ENCODE results near the gene DYNLRB1.

Gene DYNLRB1

DNA sequence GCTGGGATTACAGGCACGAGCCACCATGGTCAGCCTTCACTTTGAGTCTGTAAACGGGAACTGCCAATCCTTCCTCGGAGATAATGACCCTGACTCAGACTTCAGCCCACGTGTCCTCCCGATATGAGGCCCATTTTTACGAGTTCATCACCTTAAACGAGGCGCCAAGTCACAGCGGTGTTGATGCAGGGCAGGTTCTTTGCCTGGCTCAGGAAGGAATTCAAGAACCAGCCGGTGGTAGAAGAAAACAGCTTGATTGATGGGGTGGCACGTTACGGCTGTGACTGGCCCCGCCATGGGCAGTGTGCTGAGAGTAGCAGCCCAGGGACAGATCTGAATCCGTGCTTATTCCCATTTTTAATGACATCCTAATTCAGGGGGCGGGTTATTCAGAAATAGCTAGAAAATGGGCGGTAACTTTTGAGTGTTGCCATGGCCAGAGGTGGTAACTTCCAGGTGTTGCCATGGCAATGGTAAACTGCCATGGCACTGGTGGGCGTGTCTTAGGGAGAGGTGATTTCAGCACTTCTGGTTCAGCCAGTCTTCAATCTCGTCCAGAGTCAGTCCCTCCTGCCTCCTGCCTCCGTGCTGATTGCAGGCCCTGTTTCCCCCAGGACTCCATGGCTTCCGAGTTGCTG is 33.2 kb downstream of the DYNLRB1 start:
- Histone ChIP-seq H3K4me3 (ENCODE audit: low read depth in 1 of 2, low read length in 2 of 2) (no peak overlapping the region), H3K27ac (ENCODE audit: low read depth, low read length) (no peak overlapping the region), H3K4me1 (ENCODE audit: control insufficient read depth in 1 of 2, insufficient read depth in 2 of 2, low read length in 2 of 2) (peaks cover 3 to 22% of the 10 kb centered on the region in 2 donors), H3K27me3 (ENCODE audit: control insufficient read depth in 1 of 2, insufficient read depth in 2 of 2, low read length in 2 of 2) (no peaks in the 10 kb centered on the region), H3K36me3 (ENCODE audit: control insufficient read depth in 1 of 2, insufficient read depth in 2 of 2, low read length in 2 of 2) (peaks cover 0 to 6% of the 10 kb centered on the region in 2 donors), H3K9ac (ENCODE audit: low read depth in 1 of 2, low read length in 2 of 2) (no peak overlapping the region), H3K9me3 (ENCODE audit: control insufficient read depth in 1 of 2, low read length in 2 of 2) (no peaks in the 10 kb centered on the region)

DNA sequence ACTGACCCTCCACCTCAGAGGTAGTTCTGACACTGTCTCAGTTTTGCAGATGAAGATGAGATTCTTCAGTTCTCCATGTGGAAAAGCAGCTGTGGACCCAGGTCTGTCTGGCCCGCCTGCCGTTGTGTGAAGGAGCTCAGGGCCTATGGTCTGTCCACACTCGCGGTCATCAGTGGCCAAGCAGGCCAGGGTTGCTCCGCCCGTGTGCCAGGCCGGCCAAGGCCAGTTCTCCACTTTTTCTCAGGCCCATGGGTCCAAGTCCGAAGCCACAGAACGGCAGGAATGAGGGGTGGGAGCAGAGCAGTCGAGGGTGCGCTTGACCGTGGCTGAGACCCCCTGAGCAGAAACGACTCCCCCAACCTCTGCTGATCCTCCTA is 33.7 kb downstream of the DYNLRB1 start:
- Histone ChIP-seq H3K27me3 (ENCODE audit: control insufficient read depth in 1 of 2, insufficient read depth in 2 of 2, low read length in 2 of 2) (no peaks in the 10 kb centered on the region), H3K36me3 (ENCODE audit: control insufficient read depth in 1 of 2, insufficient read depth in 2 of 2, low read length in 2 of 2) (peaks cover 0 to 6% of the 10 kb centered on the region in 2 donors), H3K9ac (ENCODE audit: low read depth in 1 of 2, low read length in 2 of 2) (no peak overlapping the region), H3K4me1 (ENCODE audit: control insufficient read depth in 1 of 2, insufficient read depth in 2 of 2, low read length in 2 of 2) (peaks cover 3 to 18% of the 10 kb centered on the region in 2 donors), H3K4me3 (ENCODE audit: low read depth in 1 of 2, low read length in 2 of 2) (no peak overlapping the region), H3K27ac (ENCODE audit: low read depth, low read length) (no peak overlapping the region), H3K9me3 (ENCODE audit: control insufficient read depth in 1 of 2, low read length in 2 of 2) (no peaks in the 10 kb centered on the region)

DNA sequence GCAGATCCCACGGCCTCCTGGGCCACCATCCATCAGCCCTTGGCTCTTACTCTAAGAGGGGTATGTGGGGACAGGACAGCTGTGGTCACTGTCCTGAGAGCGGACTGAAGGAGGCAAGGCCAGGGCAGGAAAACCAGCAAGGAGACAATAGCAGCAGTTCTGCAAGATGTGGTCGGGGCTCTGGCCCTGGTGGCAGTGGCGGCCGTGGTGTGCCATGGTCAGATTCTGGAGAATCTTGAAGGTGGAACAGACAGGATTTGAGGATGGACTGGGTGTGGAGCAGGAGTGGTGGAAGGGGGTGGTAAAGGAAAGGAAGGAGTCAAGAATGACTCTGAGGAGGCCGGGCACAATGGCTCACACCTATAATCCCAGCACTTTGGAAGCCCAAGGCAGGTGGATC is 36.3 kb downstream of the DYNLRB1 start:
- no peaks in the 10 kb centered on the region for H3K9me3 ChIP-seq (ENCODE audit: control insufficient read depth in 1 of 2, low read length in 2 of 2)
- peaks cover 0 to 6% of the 10 kb centered on the region in 2 donors for H3K36me3 ChIP-seq (ENCODE audit: control insufficient read depth in 1 of 2, insufficient read depth in 2 of 2, low read length in 2 of 2)
- no peak overlapping the region for H3K4me3 ChIP-seq (ENCODE audit: low read depth in 1 of 2, low read length in 2 of 2)
- H3K4me1 ChIP-seq (ENCODE audit: control insufficient read depth in 1 of 2, insufficient read depth in 2 of 2, low read length in 2 of 2) = peaks cover 4 to 15% of the 10 kb centered on the region in 2 donors
- no peak overlapping the region for H3K27ac ChIP-seq (ENCODE audit: low read depth, low read length)
- no peak overlapping the region for H3K9ac ChIP-seq (ENCODE audit: low read depth in 1 of 2, low read length in 2 of 2)
- no peaks in the 10 kb centered on the region for H3K27me3 ChIP-seq (ENCODE audit: control insufficient read depth in 1 of 2, insufficient read depth in 2 of 2, low read length in 2 of 2)

DNA sequence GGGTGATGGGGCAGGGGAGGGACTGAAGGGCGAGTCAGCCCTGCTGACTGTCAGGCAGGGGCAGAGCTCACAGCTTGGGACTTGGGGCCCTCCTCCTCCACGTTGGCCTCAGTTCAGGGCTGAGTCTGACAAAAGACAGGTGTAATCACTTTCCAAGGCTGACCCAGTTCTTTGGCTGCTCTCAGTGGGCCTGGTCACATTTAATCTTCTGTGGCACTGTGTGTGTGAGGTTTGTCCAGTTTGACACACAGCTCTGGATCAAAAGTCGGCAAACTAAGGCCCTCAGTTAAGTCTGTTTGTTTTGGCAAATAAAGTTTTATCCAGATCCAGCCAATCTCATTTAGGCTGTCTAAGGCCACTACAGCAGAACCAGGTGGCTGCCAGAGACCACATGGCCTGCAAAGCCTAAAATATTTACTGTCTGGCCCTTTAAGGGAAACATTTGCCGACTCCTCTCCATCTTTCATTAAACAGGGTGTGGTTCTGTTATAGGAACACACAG is 37.2 kb downstream of the DYNLRB1 start:
- no peak overlapping the region for H3K27ac ChIP-seq (ENCODE audit: low read depth, low read length)
- H3K9ac ChIP-seq (ENCODE audit: low read depth in 1 of 2, low read length in 2 of 2) = no peak overlapping the region
- no peaks in the 10 kb centered on the region for H3K27me3 ChIP-seq (ENCODE audit: control insufficient read depth in 1 of 2, insufficient read depth in 2 of 2, low read length in 2 of 2)
- peaks cover 0 to 6% of the 10 kb centered on the region in 2 donors for H3K36me3 ChIP-seq (ENCODE audit: control insufficient read depth in 1 of 2, insufficient read depth in 2 of 2, low read length in 2 of 2)
- H3K4me1 ChIP-seq (ENCODE audit: control insufficient read depth in 1 of 2, insufficient read depth in 2 of 2, low read length in 2 of 2) = peaks cover 3 to 7% of the 10 kb centered on the region in 2 donors
- H3K9me3 ChIP-seq (ENCODE audit: control insufficient read depth in 1 of 2, low read length in 2 of 2) = no peaks in the 10 kb centered on the region
- H3K4me3 ChIP-seq (ENCODE audit: low read depth in 1 of 2, low read length in 2 of 2) = no peak overlapping the region

DNA sequence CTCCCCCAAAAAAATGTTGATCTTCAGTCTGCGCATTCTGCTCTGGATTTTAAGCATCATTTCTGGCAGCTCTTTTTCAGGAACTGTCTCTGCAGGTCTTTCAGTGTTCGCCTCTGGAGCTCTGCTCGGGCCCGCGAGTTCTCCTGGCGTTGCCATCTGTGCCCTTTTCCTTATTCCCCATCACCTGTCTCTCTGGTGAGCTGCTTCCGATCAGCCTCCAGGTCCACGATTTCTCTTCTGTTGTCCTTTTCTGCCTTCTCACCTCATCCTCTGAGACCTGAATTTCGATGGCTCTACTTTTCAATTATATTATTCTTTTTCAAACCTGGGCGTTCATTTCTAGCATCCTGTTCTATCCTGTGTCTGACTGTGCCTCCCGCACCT is 41.7 kb downstream of the DYNLRB1 start:
- peaks cover 0 to 6% of the 10 kb centered on the region in 2 donors for H3K36me3 ChIP-seq (ENCODE audit: control insufficient read depth in 1 of 2, insufficient read depth in 2 of 2, low read length in 2 of 2)
- H3K9ac ChIP-seq (ENCODE audit: low read depth in 1 of 2, low read length in 2 of 2) = peak overlapping the region; percentile 75 to 89
- H3K4me1 ChIP-seq (ENCODE audit: control insufficient read depth in 1 of 2, insufficient read depth in 2 of 2, low read length in 2 of 2) = peaks cover 3 to 7% of the 10 kb centered on the region in 2 donors
- H3K9me3 ChIP-seq (ENCODE audit: control insufficient read depth in 1 of 2, low read length in 2 of 2) = no peaks in the 10 kb centered on the region
- peak overlapping the region; percentile 78 for H3K27ac ChIP-seq (ENCODE audit: low read depth, low read length)
- H3K27me3 ChIP-seq (ENCODE audit: control insufficient read depth in 1 of 2, insufficient read depth in 2 of 2, low read length in 2 of 2) = no peaks in the 10 kb centered on the region
- peak overlapping the region; percentile 76 to 86 for H3K4me3 ChIP-seq (ENCODE audit: low read depth in 1 of 2, low read length in 2 of 2)

DNA sequence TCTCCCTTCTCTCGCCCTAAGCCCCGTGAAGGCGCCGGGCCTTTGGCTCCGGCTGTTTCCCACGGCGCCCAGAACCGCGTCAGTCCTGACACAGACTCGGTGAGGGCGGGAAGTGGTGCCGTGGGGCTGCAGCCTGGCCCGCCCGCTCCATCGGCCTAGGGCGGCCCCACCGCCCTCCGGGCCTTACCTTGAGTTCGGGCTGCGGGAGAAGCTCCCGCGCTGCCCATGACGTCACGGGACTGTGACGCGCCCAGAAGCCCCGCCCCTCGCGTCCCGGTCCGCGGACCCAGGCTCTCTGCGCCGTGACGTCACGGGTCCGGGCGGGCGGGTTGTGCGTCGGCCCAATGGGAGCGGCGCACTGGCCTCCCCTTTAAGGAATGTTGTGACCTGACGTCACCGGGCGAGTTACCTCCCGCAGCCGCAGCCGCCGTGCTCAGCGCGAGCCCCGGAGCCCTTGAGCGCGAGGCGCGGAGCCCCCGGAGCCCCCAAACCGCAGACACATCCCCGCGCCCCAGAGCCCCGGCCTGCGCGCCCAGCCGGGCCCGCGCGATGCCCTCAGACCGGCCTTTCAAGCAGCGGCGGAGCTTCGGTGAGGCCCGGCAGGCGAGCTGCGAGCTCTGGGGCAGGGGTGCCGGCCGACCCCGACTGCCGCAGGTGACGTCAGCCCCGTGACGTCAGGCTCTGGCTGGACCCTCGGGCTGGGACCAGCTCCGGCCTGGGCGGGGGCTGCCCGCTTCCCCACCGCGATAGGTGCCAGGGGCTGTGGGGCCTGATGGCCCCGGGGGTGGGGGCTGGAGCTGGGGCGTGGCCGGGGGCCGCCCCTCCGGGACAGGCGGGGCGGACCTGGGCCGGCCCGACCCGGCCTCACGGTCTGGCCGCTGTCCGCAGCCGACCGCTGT is 42.3 kb downstream of the DYNLRB1 start, which contains the start of gene MAP1LC3A:
TSS of gene MAP1LC3A (plus strand) at position 399 of the 899 bp plus-strand sequence. CDS start at position 550, 151 bp downstream.
- H3K36me3 ChIP-seq (ENCODE audit: control insufficient read depth in 1 of 2, insufficient read depth in 2 of 2, low read length in 2 of 2) = peaks cover 0 to 6% of the 10 kb centered on the region in 2 donors
- H3K9ac ChIP-seq (ENCODE audit: low read depth in 1 of 2, low read length in 2 of 2) = peak within 1 kb of the TSS; percentile 75 to 89
- H3K27me3 ChIP-seq (ENCODE audit: control insufficient read depth in 1 of 2, insufficient read depth in 2 of 2, low read length in 2 of 2) = no peaks in the 10 kb centered on the region
- H3K4me3 ChIP-seq (ENCODE audit: low read depth in 1 of 2, low read length in 2 of 2) = peak within 1 kb of the TSS; percentile 76 to 86
- H3K9me3 ChIP-seq (ENCODE audit: control insufficient read depth in 1 of 2, low read length in 2 of 2) = no peaks in the 10 kb centered on the region
- H3K27ac ChIP-seq (ENCODE audit: low read depth, low read length) = peak within 1 kb of the TSS; percentile 78
- peaks cover 3 to 5% of the 10 kb centered on the region in 2 donors for H3K4me1 ChIP-seq (ENCODE audit: control insufficient read depth in 1 of 2, insufficient read depth in 2 of 2, low read length in 2 of 2)

DNA sequence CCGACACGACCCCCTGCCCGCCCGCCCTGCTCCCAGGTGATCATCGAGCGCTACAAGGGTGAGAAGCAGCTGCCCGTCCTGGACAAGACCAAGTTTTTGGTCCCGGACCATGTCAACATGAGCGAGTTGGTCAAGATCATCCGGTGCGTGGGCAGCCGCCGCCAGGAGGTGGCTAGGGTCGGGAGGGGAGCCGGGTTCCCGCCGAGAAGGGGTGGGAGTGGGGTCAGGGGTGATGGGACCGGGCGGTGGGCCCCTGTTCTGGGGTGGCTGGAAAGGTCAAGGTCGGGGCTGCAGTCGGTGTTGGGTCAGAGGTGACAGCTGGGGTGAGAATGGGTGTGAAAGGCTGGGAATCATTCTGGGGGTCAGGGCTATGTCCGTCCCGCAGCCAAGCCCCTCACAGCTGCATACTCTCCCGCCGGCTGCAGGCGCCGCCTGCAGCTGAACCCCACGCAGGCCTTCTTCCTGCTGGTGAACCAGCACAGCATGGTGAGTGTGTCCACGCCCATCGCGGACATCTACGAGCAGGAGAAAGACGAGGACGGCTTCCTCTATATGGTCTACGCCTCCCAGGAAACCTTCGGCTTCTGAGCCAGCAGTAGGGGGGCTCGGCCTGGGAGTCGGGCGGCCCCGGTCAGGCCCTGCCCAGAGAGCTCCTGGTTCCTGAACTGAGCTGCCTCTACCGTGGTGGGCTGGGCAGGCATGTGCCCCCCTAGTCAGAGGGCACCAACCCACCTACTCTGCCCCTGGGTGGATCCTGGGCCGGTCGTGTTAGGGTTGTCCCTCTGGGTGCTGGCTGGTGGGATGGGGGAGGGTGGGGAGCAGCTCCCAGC is 43.3 kb downstream of the DYNLRB1 start:
- Histone ChIP-seq H3K27me3 (ENCODE audit: control insufficient read depth in 1 of 2, insufficient read depth in 2 of 2, low read length in 2 of 2) (no peaks in the 10 kb centered on the region), H3K4me3 (ENCODE audit: low read depth in 1 of 2, low read length in 2 of 2) (no peak overlapping the region), H3K9me3 (ENCODE audit: control insufficient read depth in 1 of 2, low read length in 2 of 2) (no peaks in the 10 kb centered on the region), H3K9ac (ENCODE audit: low read depth in 1 of 2, low read length in 2 of 2) (no peak overlapping the region), H3K36me3 (ENCODE audit: control insufficient read depth in 1 of 2, insufficient read depth in 2 of 2, low read length in 2 of 2) (peaks cover 0 to 6% of the 10 kb centered on the region in 2 donors), H3K27ac (ENCODE audit: low read depth, low read length) (no peak overlapping the region), H3K4me1 (ENCODE audit: control insufficient read depth in 1 of 2, insufficient read depth in 2 of 2, low read length in 2 of 2) (peaks cover 0 to 3% of the 10 kb centered on the region in 2 donors)

DNA sequence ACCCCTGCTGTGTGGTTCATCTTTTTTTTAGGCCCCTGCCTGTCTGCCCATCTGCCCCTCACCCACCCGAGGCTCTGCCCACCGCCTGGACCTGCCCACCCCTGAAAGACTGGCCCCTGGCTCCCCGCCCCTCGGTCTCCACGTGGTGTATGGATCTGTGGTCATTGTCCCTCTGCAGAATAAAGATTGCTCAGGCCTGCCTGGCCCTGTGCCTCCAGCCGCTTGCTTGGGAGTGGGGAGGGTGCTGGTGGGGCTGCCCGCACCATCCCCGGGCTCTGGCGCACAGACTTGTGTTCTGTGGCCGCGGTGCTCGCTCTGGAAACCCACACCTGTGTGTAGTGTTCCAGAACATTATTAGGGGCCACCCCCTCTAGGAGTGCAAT is 43.9 kb downstream of the DYNLRB1 start:
- H3K27me3 ChIP-seq (ENCODE audit: control insufficient read depth in 1 of 2, insufficient read depth in 2 of 2, low read length in 2 of 2) = no peaks in the 10 kb centered on the region
- H3K4me1 ChIP-seq (ENCODE audit: control insufficient read depth in 1 of 2, insufficient read depth in 2 of 2, low read length in 2 of 2) = peaks cover 0 to 3% of the 10 kb centered on the region in 2 donors
- no peak overlapping the region for H3K4me3 ChIP-seq (ENCODE audit: low read depth in 1 of 2, low read length in 2 of 2)
- H3K36me3 ChIP-seq (ENCODE audit: control insufficient read depth in 1 of 2, insufficient read depth in 2 of 2, low read length in 2 of 2) = peaks cover 0 to 6% of the 10 kb centered on the region in 2 donors
- no peak overlapping the region for H3K9ac ChIP-seq (ENCODE audit: low read depth in 1 of 2, low read length in 2 of 2)
- no peak overlapping the region for H3K27ac ChIP-seq (ENCODE audit: low read depth, low read length)
- no peaks in the 10 kb centered on the region for H3K9me3 ChIP-seq (ENCODE audit: control insufficient read depth in 1 of 2, low read length in 2 of 2)

DNA sequence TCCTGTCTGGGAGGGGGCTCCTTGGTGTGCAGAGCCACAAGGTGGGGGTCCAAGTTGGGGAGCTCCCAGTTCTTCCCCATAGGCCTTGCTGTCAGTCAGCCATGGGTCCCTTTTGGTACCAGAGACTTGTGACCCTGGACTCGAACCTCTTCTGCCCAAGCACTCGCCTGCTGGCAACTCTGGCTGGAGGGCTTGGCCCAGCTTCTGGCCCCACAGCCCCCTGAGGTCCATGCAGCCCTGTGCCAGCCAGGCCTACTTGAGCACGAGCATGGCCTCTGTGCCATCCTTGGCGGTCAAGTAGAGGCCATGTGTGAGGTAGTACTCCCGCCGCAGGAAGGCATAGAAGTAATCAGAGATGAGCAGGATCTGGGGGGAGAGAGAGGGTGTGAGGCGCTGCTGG is 44.4 kb downstream of the DYNLRB1 start:
- H3K4me1 ChIP-seq (ENCODE audit: control insufficient read depth in 1 of 2, insufficient read depth in 2 of 2, low read length in 2 of 2) = peaks cover 0 to 3% of the 10 kb centered on the region in 2 donors
- no peaks in the 10 kb centered on the region for H3K9me3 ChIP-seq (ENCODE audit: control insufficient read depth in 1 of 2, low read length in 2 of 2)
- H3K4me3 ChIP-seq (ENCODE audit: low read depth in 1 of 2, low read length in 2 of 2) = no peak overlapping the region
- H3K36me3 ChIP-seq (ENCODE audit: control insufficient read depth in 1 of 2, insufficient read depth in 2 of 2, low read length in 2 of 2) = peaks cover 0 to 7% of the 10 kb centered on the region in 2 donors
- no peak overlapping the region for H3K27ac ChIP-seq (ENCODE audit: low read depth, low read length)
- H3K9ac ChIP-seq (ENCODE audit: low read depth in 1 of 2, low read length in 2 of 2) = no peak overlapping the region
- no peaks in the 10 kb centered on the region for H3K27me3 ChIP-seq (ENCODE audit: control insufficient read depth in 1 of 2, insufficient read depth in 2 of 2, low read length in 2 of 2)
